ENCODE data around the gene TNNI3K.

The TNNI3K gene

GRCh38 chr1:74452035-74452434 lies 216.8 kb downstream of the TNNI3K start:
- in situ Hi-C loops (cut with MboI; ENCODE audit: low pct_unique_long_range_greater_than_20kb, low sequenced_read_pairs, unreplicated experiment): no loop called here
- DNase-seq (ENCODE audit: low spot score): no peak

DNA sequence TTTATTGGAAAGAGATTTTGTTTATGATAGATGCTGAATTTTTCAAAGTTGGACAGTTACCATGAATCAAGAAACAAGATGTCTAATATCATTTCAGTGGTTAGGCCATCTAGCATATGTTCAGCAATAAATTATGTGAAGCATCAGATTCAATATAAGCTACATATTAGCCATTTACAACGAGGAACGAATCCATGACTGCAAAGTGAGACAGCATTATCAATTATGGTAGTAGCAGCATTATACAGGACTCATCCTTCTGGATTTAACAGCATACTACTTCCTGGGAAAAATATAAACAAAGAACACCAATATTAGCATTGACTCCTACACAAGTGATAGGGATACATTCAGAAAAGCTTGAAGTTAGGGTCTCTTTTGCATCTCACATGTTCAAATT lies 218.1 kb downstream of the TNNI3K start:
- in situ Hi-C loops (cut with MboI; ENCODE audit: low pct_unique_long_range_greater_than_20kb, low sequenced_read_pairs, unreplicated experiment): no loop called here
- no peak for TF ChIP-seq CTCF (IDR thresholded peaks at IDR 0.05; ENCODE audit: extremely low read depth, insufficient read depth, missing control alignments)
- DNase-seq (ENCODE audit: low spot score): no peak

More at GRCh38 chr1:74452035-74452434, 216.8 kb downstream of the TNNI3K start:
- no peak for TF ChIP-seq CTCF (IDR thresholded peaks at IDR 0.05; ENCODE audit: extremely low read depth, insufficient read depth, missing control alignments)

- TF ChIP-seq CTCF (IDR thresholded peaks at IDR 0.05; ENCODE audit: extremely low read depth, insufficient read depth, missing control alignments): no peak
- DNase-seq (ENCODE audit: low spot score): no peak
- in situ Hi-C loops (cut with MboI; ENCODE audit: low pct_unique_long_range_greater_than_20kb, low sequenced_read_pairs, unreplicated experiment): no loop called here
Observed at GRCh38 chr1:74455390-74455789, 220.2 kb downstream of the TNNI3K start.

- no peak for TF ChIP-seq CTCF (IDR thresholded peaks at IDR 0.05; ENCODE audit: extremely low read depth, insufficient read depth, missing control alignments)
- in situ Hi-C loops (cut with MboI; ENCODE audit: low pct_unique_long_range_greater_than_20kb, low sequenced_read_pairs, unreplicated experiment): no loop called here
- DNase-seq (ENCODE audit: low spot score): no peak
Observed at GRCh38 chr1:74457253-74457652, 222.1 kb downstream of the TNNI3K start.

GRCh38 chr1:74463333-74463988 lies 228.3 kb downstream of the TNNI3K start:
- TF ChIP-seq CTCF (IDR thresholded peaks at IDR 0.05; ENCODE audit: extremely low read depth, insufficient read depth, missing control alignments): no peak
- in situ Hi-C loops (cut with MboI; ENCODE audit: low pct_unique_long_range_greater_than_20kb, low sequenced_read_pairs, unreplicated experiment): no loop called here
- DNase-seq (ENCODE audit: low spot score): peak; percentile 45

DNA sequence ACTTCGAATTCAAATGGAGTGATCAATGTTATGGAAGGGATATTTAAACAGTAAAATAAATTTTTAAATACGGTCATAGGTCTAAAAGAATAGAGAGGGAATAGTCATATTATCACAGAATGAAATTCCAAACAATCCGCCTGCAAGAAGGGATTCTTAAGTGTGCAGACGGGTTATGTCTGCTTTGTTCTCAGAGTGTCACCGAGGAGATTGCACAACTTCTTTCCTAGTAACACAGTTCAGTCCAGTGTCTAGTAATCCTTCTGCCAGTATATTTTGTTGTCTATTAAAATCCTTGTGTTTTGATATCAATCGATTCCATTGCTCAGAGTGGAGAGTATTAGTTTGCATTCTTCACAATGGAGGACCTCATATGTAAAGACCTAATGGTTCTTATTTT lies 228.8 kb downstream of the TNNI3K start:
- no peak for DNase-seq (ENCODE audit: low spot score)
- in situ Hi-C loops (cut with MboI; ENCODE audit: low pct_unique_long_range_greater_than_20kb, low sequenced_read_pairs, unreplicated experiment): no loop called here
- TF ChIP-seq CTCF (IDR thresholded peaks at IDR 0.05; ENCODE audit: extremely low read depth, insufficient read depth, missing control alignments): no peak
